ENCODE measurements around the gene LSM11.
"Not testable (repeated sequence)": the region's sequence is repeated elsewhere in the genome, so short reads cannot be mapped to it uniquely, and the experiment has no call there.

The LSM11 gene

GRCh38 chr5:157743163-157744050 lies at the start of gene LSM11:
Gene LSM11 (plus strand): TSS chr5:157743712. CDS start chr5:157743751, 39 bp downstream.
- DNase-seq (ENCODE audit: low spot score) = peak; percentile 91

- not testable (repeated sequence) for DNase-seq (ENCODE audit: low spot score)
Measured at GRCh38 chr5:157693816-157694215, 49.7 kb upstream of the LSM11 start.

GRCh38 chr5:157696154-157696553 lies 47.4 kb upstream of the LSM11 start:
- DNase-seq (ENCODE audit: low spot score) = not testable (repeated sequence)

GRCh38 chr5:157698674-157699073 lies 44.8 kb upstream of the LSM11 start:
- not testable (repeated sequence) for DNase-seq (ENCODE audit: low spot score)

- DNase-seq (ENCODE audit: low spot score) = no peak
Measured at GRCh38 chr5:157703736-157704135, 39.8 kb upstream of the LSM11 start.

- DNase-seq (ENCODE audit: low spot score) = no peak
Measured at GRCh38 chr5:157708866-157709265, 34.6 kb upstream of the LSM11 start.

GRCh38 chr5:157709346-157709745 lies 34.2 kb upstream of the LSM11 start:
- no peak for DNase-seq (ENCODE audit: low spot score)

- DNase-seq (ENCODE audit: low spot score) = no peak
Measured at GRCh38 chr5:157710431-157710830, 33.1 kb upstream of the LSM11 start.

- peak; percentile 43 for DNase-seq (ENCODE audit: low spot score)
Measured at GRCh38 chr5:157710882-157711281, 32.6 kb upstream of the LSM11 start.

- DNase-seq (ENCODE audit: low spot score) = no peak
Measured at GRCh38 chr5:157713830-157714595, 29.5 kb upstream of the LSM11 start.

- no peak for DNase-seq (ENCODE audit: low spot score)
Measured at GRCh38 chr5:157714596-157714864, 29.0 kb upstream of the LSM11 start.

- peak; percentile 68 for DNase-seq (ENCODE audit: low spot score)
Measured at GRCh38 chr5:157718519-157718918, 25.0 kb upstream of the LSM11 start.

- DNase-seq (ENCODE audit: low spot score) = no peak
Measured at GRCh38 chr5:157719245-157719644, 24.3 kb upstream of the LSM11 start.

GRCh38 chr5:157721159-157721558 lies 22.4 kb upstream of the LSM11 start:
- DNase-seq (ENCODE audit: low spot score) = no peak

GRCh38 chr5:157722895-157723294 lies 20.6 kb upstream of the LSM11 start:
- DNase-seq (ENCODE audit: low spot score) = not testable (repeated sequence)

- DNase-seq (ENCODE audit: low spot score) = not testable (repeated sequence)
Measured at GRCh38 chr5:157726607-157727006, 16.9 kb upstream of the LSM11 start.

GRCh38 chr5:157727858-157728257 lies 15.7 kb upstream of the LSM11 start:
- DNase-seq (ENCODE audit: low spot score) = not testable (repeated sequence)

- DNase-seq (ENCODE audit: low spot score) = no peak
Measured at GRCh38 chr5:157729858-157730257, 13.7 kb upstream of the LSM11 start.

GRCh38 chr5:157730900-157731271 lies 12.6 kb upstream of the LSM11 start:
- no peak for DNase-seq (ENCODE audit: low spot score)

- peak; percentile 99 for DNase-seq (ENCODE audit: low spot score)
Measured at GRCh38 chr5:157731272-157732129, 12.0 kb upstream of the LSM11 start, which contains the start of gene THG1L. Gene THG1L (plus strand): TSS chr5:157731420. CDS start chr5:157731441, 21 bp downstream.

- DNase-seq (ENCODE audit: low spot score) = no peak
Measured at GRCh38 chr5:157732130-157732514, 11.4 kb upstream of the LSM11 start.

- no peak for DNase-seq (ENCODE audit: low spot score)
Measured at GRCh38 chr5:157732596-157733262, 10.8 kb upstream of the LSM11 start.
